Measurements from ENCODE around the gene POFUT2. TPM values are rescaled to one million over a fixed set of nuclear protein-coding genes. Genes with fewer than 3 reads are reported as not detected.
A peak's percentile ranks its signal among the peaks of the same experiment; 100 is the strongest.

Gene POFUT2
- total RNA-seq, 1 experiment from 2014 or later, result 28.2 TPM

GRCh38 chr21:45248893-45249381 is 38.8 kb downstream of the POFUT2 start:
- Histone ChIP-seq H3K4me3 (ENCODE audit: low read length) (peak overlapping the region; percentile 44; the same call in 1 of the 2 replicates), H3K4me1 (ENCODE audit: insufficient read depth, low read length) (peaks cover 20% of the 10 kb centered on the region), H3K9ac (ENCODE audit: low read length) (no peak overlapping the region), H4K20me1 (ENCODE audit: low read length) (no peaks in the 10 kb centered on the region), H3K27ac (ENCODE audit: low read length) (no peak overlapping the region), H3K36me3 (ENCODE audit: low read depth, low read length) (no peaks in the 10 kb centered on the region), H3K79me2 (ENCODE audit: low read length) (no peaks in the 10 kb centered on the region), H3K9me2 (replicated peaks; ENCODE audit: low read length) (no peaks in the 10 kb centered on the region), H2AFZ (ENCODE audit: low read length) (peak overlapping the region; percentile 51), H3K27me3 (ENCODE audit: low read length) (no peaks in the 10 kb centered on the region), H3K4me2 (ENCODE audit: low read length) (peak overlapping the region; percentile 50), H3F3A (ENCODE audit: low read length, unreplicated experiment) (no peaks in the 10 kb centered on the region), H3K9me3 (ENCODE audit: low read length) (peaks cover under 1% of the 10 kb centered on the region; the same call in 1 of the 2 replicates)
- intact Hi-C loops (cut with micrococcal nuclease), result no loop called here
- TF ChIP-seq CTCF (conservative IDR thresholded peaks at IDR 0.05; ENCODE audit: low read depth, low read length), result no peak
- TF ChIP-seq EZH2phosphoT487 (IDR thresholded peaks at IDR 0.05; ENCODE audit: borderline replicate concordance, low read length), result no peak
- no peak for TF ChIP-seq EZH2 (IDR thresholded peaks at IDR 0.05; ENCODE audit: low read length, unreplicated experiment)
- POLR2A ChIA-PET (ENCODE audit: unreplicated experiment), result no interaction called here
- BruUV-seq (replicated peaks), result no TSS peak
- DNase-seq (no peak), ATAC-seq (peak; percentile 8; the same call in 1 of the 2 replicates)
- CTCF ChIA-PET, result interaction anchor here (0.6 to 1.5 kb wide), 3 partner anchors 15 to 109 kb away, joined by 3 to 5 read pairs (median 3); no protein-coding TSS in a partner anchor

- Histone ChIP-seq H2AFZ (ENCODE audit: low read length) (peak overlapping the region; percentile 51), H3K4me1 (ENCODE audit: insufficient read depth, low read length) (peaks cover 16% of the 10 kb centered on the region), H3K27ac (ENCODE audit: low read length) (no peak overlapping the region), H3K4me2 (ENCODE audit: low read length) (peak overlapping the region; percentile 50), H3K9me3 (ENCODE audit: low read length) (peaks cover 6% of the 10 kb centered on the region), H3K9ac (ENCODE audit: low read length) (no peak overlapping the region), H3F3A (ENCODE audit: low read length, unreplicated experiment) (no peaks in the 10 kb centered on the region), H3K79me2 (ENCODE audit: low read length) (no peaks in the 10 kb centered on the region), H3K27me3 (ENCODE audit: low read length) (no peaks in the 10 kb centered on the region), H4K20me1 (ENCODE audit: low read length) (no peaks in the 10 kb centered on the region), H3K36me3 (ENCODE audit: low read depth, low read length) (no peaks in the 10 kb centered on the region), H3K9me2 (replicated peaks; ENCODE audit: low read length) (no peaks in the 10 kb centered on the region), H3K4me3 (ENCODE audit: low read length) (peak overlapping the region; percentile 44; the same call in 1 of the 2 replicates)
- ChIA-PET CTCF (interaction anchor here (1.1 to 1.5 kb wide), 2 partner anchors 22 to 108 kb away, joined by 3 to 5 read pairs; no protein-coding TSS in a partner anchor), POLR2A (ENCODE audit: unreplicated experiment) (no interaction called here)
- TF ChIP-seq EZH2 (IDR thresholded peaks at IDR 0.05; ENCODE audit: low read length, unreplicated experiment), result no peak
- TF ChIP-seq EZH2phosphoT487 (IDR thresholded peaks at IDR 0.05; ENCODE audit: borderline replicate concordance, low read length), result no peak
- TF ChIP-seq CTCF (conservative IDR thresholded peaks at IDR 0.05; ENCODE audit: low read depth, low read length), result peak; percentile 34; the same call in 1 of the 2 replicates
- ATAC-seq (peak; percentile 51), DNase-seq (no peak)
- intact Hi-C loops (cut with micrococcal nuclease), result no loop called here
- no TSS peak for BruUV-seq (replicated peaks)
These were observed 39.3 kb downstream of the POFUT2 start for GRCh38 chr21:45248301-45248892.

Measured in PC-3 (cell line).